K562 (cell line): Measurements from ENCODE around the gene SUSD5. TPM values are rescaled to one million over a fixed set of nuclear protein-coding genes. Genes with fewer than 3 reads are reported as not detected.

Experiments used
- ATAC-seq: fragments of 200-7000 bp; cut with Tn5 transposase; 3 replicates; pipeline ENCODE4 v1.9.1; 2020; ENCODE audit warnings: moderate library complexity
- BruUV-seq: library from RNA; stranded (reverse); fragments of 400-500 nt; replicated peaks from 2 replicates; lab custom pipeline; 2021; lab: Mats Ljungman, UMichigan
- CTCF ChIA-PET: fragments of 300-600 bp; formaldehyde crosslinking; extraction: SDS; loops from one replicate; lab custom pipeline; 2021; ENCODE audit warnings: low intra/inter-chr PET ratio; lab: Yijun Ruan, JAX
- POLR2A ChIA-PET: fragments of 300-600, 350-650 bp; sonication (Branson Sonifier 250); formaldehyde crosslinking; extraction: SDS; loops from one replicate; lab custom pipeline; 2021; ENCODE audit warnings: antibody characterized with exemption, inconsistent platforms; lab: Yijun Ruan, JAX
- DNase-seq, 4 experiments: peaks; one replicate each; pipeline versions ENCODE4 v3.0.0 to v3.0.0-alpha.2; 2011 to 2018; ENCODE audit warnings: low spot score in 3 of 4, mixed read lengths in 3 of 4; ENCODE audit errors: extremely low read depth in 1 of 4
- FAIRE-seq: peaks from 2 replicates; lab custom pipeline; 2011; peaks lifted over from hg19 to GRCh38; lab: Jason Lieb, UNC
- H2AFZ ChIP-seq: 2 replicates; pipeline ENCODE4 v1.6.0; 2011; ENCODE audit warnings: low read depth, low read length, control low read depth, inconsistent platforms
- H3K27ac ChIP-seq: fragments of 200-600 bp; 3 replicates; pipeline ENCODE4 v1.8.0; 2011; ENCODE audit warnings: low read depth, mild to moderate bottlenecking, control low read depth, inconsistent platforms, low read length, moderate library complexity, mixed read lengths; ENCODE audit errors: extremely low read depth
- H3K27me3 ChIP-seq, 2 experiments: fragments of 300-600 bp in 1 of 2; 2 replicates in 1 of 2; 3 replicates in 1 of 2; pipeline versions ENCODE4 v1.6.0 to v1.8.0; 2011; ENCODE audit warnings: inconsistent platforms in 2 of 2, low read length in 2 of 2, mild to moderate bottlenecking in 1 of 2, mixed read lengths in 1 of 2, moderate library complexity in 1 of 2; ENCODE audit not compliant: control insufficient read depth in 2 of 2, insufficient read depth in 2 of 2
- H3K36me3 ChIP-seq: fragments of 300-600 bp; 3 replicates; pipeline ENCODE4 v1.8.0; 2011; ENCODE audit warnings: mild to moderate bottlenecking, low read length, inconsistent platforms; ENCODE audit not compliant: control insufficient read depth, insufficient read depth
- H3K4me1 ChIP-seq, 2 experiments: fragments of 200-600 bp in 1 of 2; replicated peaks in 1 of 2; 2 replicates in 1 of 2; 3 replicates in 1 of 2; pipeline versions ENCODE4 v1.5.1 to v1.8.0; 2011; ENCODE audit warnings: inconsistent platforms in 2 of 2, low read length in 2 of 2, mild to moderate bottlenecking in 1 of 2, mixed read lengths in 1 of 2, moderate library complexity in 1 of 2; ENCODE audit not compliant: control insufficient read depth in 2 of 2, insufficient read depth in 2 of 2
- H3K4me2 ChIP-seq: 2 replicates; pipeline ENCODE4 v1.6.1; 2011; ENCODE audit warnings: low read length, control low read depth, inconsistent platforms, mixed read lengths; ENCODE audit not compliant: insufficient read depth
- H3K4me3 ChIP-seq: fragments of 200-600 bp; sonication (generic), shearing (Covaris generic); 2 replicates; pipeline ENCODE4 v1.5.1; 2016; ENCODE audit warnings: control low read depth, inconsistent platforms
- H3K79me2 ChIP-seq: fragments of 200-600 bp; 3 replicates; pipeline ENCODE4 v1.8.0; 2011; ENCODE audit warnings: low read length, inconsistent platforms; ENCODE audit not compliant: control insufficient read depth, insufficient read depth
- H3K9ac ChIP-seq, 2 experiments: 2 replicates each; pipeline versions ENCODE4 v1.6.0 to v1.6.1; 2011; ENCODE audit warnings: low read depth in 2 of 2, low read length in 2 of 2, control low read depth in 1 of 2, inconsistent platforms in 1 of 2, mild to moderate bottlenecking in 1 of 2, mixed read lengths in 1 of 2; ENCODE audit not compliant: insufficient read depth in 1 of 2
- H3K9me1 ChIP-seq: one replicate; pipeline ENCODE4 v1.6.0; 2011; ENCODE audit warnings: inconsistent platforms, mild to moderate bottlenecking, low read length, moderate library complexity; ENCODE audit not compliant: control insufficient read depth, insufficient read depth
- H3K9me3 ChIP-seq: replicated peaks from 2 replicates; pipeline ENCODE4 v1.5.1; 2011; ENCODE audit warnings: low read depth, low read length, inconsistent platforms; ENCODE audit not compliant: control insufficient read depth, insufficient read depth
- H4K20me1 ChIP-seq: replicated peaks from 2 replicates; pipeline ENCODE4 v1.6.1; 2011; ENCODE audit warnings: low read length, inconsistent platforms, mixed read lengths; ENCODE audit not compliant: control insufficient read depth, insufficient read depth
- BCL6 ChIP-seq: fragments of 250-450 bp; sonication (Bioruptor Pico); IDR thresholded peaks from 2 replicates; pipeline ENCODE4 v1.4.0; 2020
- CBX2 ChIP-seq: fragments of 200-600 bp; sonication (generic); IDR thresholded peaks from one replicate; pipeline ENCODE4 v1.6.1; 2012; ENCODE audit warnings: mild to moderate bottlenecking, low read length, inconsistent platforms; ENCODE audit not compliant: insufficient read depth, poor library complexity, severe bottlenecking
- CBX8 ChIP-seq: fragments of 200-600 bp; sonication (generic); IDR thresholded peaks from 2 replicates; pipeline ENCODE4 v1.6.1; 2012; ENCODE audit warnings: borderline replicate concordance, mixed run types, low read depth, mild to moderate bottlenecking, moderate library complexity, mixed read lengths, low read length, control low read depth, inconsistent platforms; ENCODE audit not compliant: poor library complexity, severe bottlenecking; ENCODE audit errors: extremely low read depth
- FOXJ3 ChIP-seq: sonication (generic); formaldehyde crosslinking; IDR thresholded peaks from 2 replicates; pipeline ENCODE4 v1.4.0; 2020; ENCODE audit warnings: mild to moderate bottlenecking, missing genetic modification reagents
- NKRF ChIP-seq: fragments of 450-650 bp; IDR thresholded peaks from 2 replicates; pipeline ENCODE4 v1.6.1; 2016; ENCODE audit warnings: borderline replicate concordance
- POLR2B ChIP-seq: fragments of 450-650 bp; IDR thresholded peaks from 2 replicates; pipeline ENCODE4 v1.6.1; 2018; ENCODE audit warnings: low read depth; ENCODE audit not compliant: partially characterized antibody
- SNAPC5 ChIP-seq: fragments of 250-450 bp; sonication (Bioruptor Pico); IDR thresholded peaks from 2 replicates; pipeline ENCODE4 v1.8.0; 2021; ENCODE audit warnings: moderate library complexity, mild to moderate bottlenecking, inconsistent platforms
- ZKSCAN8 ChIP-seq: fragments of 200-800 bp; sonication (Bioruptor generic); IDR thresholded peaks from 2 replicates; pipeline ENCODE4 v1.6.1; 2016; ENCODE audit warnings: missing genetic modification characterization, missing compliant biosample characterization
- ZNF175 ChIP-seq: fragments of 200-800 bp; sonication (Bioruptor generic); IDR thresholded peaks from 2 replicates; pipeline ENCODE4 v1.6.1; 2016; ENCODE audit warnings: low read depth, mild to moderate bottlenecking, missing genetic modification characterization, missing compliant biosample characterization
- ZNF668 ChIP-seq: fragments of 250-450 bp; sonication (Bioruptor Pico); IDR thresholded peaks from 2 replicates; pipeline ENCODE4 v1.8.0; 2022; ENCODE audit warnings: mild to moderate bottlenecking, inconsistent platforms
- WGBS: fragments of 100-300 bp; shearing (Covaris generic); methylation state at CpG from one replicate; pipeline ENCODE4 v1.1.6; 2016; ENCODE audit warnings: low coverage, mixed read lengths; ENCODE audit not compliant: insufficient coverage; ENCODE audit errors: missing lambda C conversion rate; 5-methylcytosine and 5-hydroxymethylcytosine counted together
- in situ Hi-C: fragments of 300-500 bp; cut with MboI; formaldehyde crosslinking; loops from 4 replicates; pipeline ENCODE4 v1.15.0; 2018; ENCODE audit warnings: inconsistent platforms, mixed read lengths
- intact Hi-C: fragments of 100-400 bp; cut with micrococcal nuclease; formaldehyde crosslinking; loops from 2 replicates; pipeline ENCODE4 v1.14.2; 2022
- polyA plus RNA-seq, 8 experiments: library from polyadenylated mRNA; depleted of rRNA in 4 of 8; stranded (reverse) in 5 of 8; unstranded in 3 of 8; fragments of >200 nt; fragmentation: Nextera tagmentation in 2 of 8; fragmentation: Illumina TruSeq in 1 of 8; extraction: Ambion mirVana in 2 of 8; extraction: Trizol in 1 of 8; gene quantifications; 2 replicates each; pipeline versions ENCODE4 v1.2.1 to v1.2.3, GENCODE V29; 2011 to 2014; ENCODE audit warnings: inconsistent platforms in 1 of 8, missing spikeins in 1 of 8
- total RNA-seq, 7 experiments: library from RNA; depleted of rRNA in 6 of 7; stranded (reverse); fragments of >200 nt in 6 of 7; fragmentation: Illumina TruSeq in 2 of 7; extraction: Trizol in 2 of 7; gene quantifications; 2 replicates each; pipeline versions ENCODE4 v1.2.1 to v1.2.3, GENCODE V29; 2011 to 2021; ENCODE audit warnings: low replicate concordance in 1 of 7
- TF ChIP-seq, protein P1 (sequence below), 2 experiments: fragments of 450-650 bp; IDR thresholded peaks; 2 replicates each; pipeline ENCODE4 v1.6.1; 2016; ENCODE audit warnings: mild to moderate bottlenecking in 2 of 2, borderline replicate concordance in 1 of 2, low read depth in 1 of 2, moderate library complexity in 1 of 2

SUSD5 gene
- total and polyA plus RNA-seq, 9 of the 15 experiments (the other 6 are each of a cell fraction or from before 2014, with no cell fraction given) = not detected

DNA sequence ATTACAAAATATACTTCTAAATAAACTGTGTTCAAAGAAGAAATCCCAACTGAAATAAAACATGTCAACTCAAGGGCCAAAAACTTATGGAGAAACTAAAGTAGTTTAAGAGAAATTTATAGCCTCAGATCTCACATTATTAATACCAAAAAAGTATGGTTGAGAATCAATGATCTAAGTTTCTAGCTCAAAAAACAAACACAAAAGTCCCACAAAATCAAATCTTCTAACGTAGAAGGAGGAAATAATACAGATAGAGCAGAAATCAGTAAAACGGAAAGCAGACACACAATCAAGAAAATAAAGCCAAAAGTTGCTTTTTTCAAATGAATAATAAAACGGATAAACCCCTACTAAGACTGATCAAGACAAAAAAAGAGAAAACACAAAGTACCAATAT, 2.9 kb downstream of the SUSD5 start:
- Histone ChIP-seq H3K4me1 (peaks cover 0 to 6% of the 10 kb centered on the region in 2 experiments; a peak in 1 of 5 replicates), H3K27me3 (peaks cover 27 to 44% of the 10 kb centered on the region in 2 experiments), H3K9ac (no peak overlapping the region), H3K4me2 (no peak overlapping the region), H2AFZ (no peak overlapping the region), H3K36me3 (no peaks in the 10 kb centered on the region), H4K20me1 (no peaks in the 10 kb centered on the region), H3K27ac (no peak overlapping the region), H3K79me2 (no peaks in the 10 kb centered on the region), H3K9me1 (no peaks in the 10 kb centered on the region), H3K9me3 (no peaks in the 10 kb centered on the region), H3K4me3 (no peak overlapping the region)
- no peak for FAIRE-seq
- no peak for DNase-seq
- ATAC-seq = no peak
- intact Hi-C loops (no loop called here), in situ Hi-C loops (no loop called here)
- TF ChIP-seq ZKSCAN8 (CRISPR knock-in tag) (no peak), FOXJ3 (CRISPR knock-in tag) (no peak), CBX2 (peak; percentile 95), SNAPC5 (CRISPR knock-in tag) (no peak), CBX8 (peak; percentile 84), POLR2B (no peak), ZNF668 (CRISPR knock-in tag) (no peak), BCL6 (no peak), NKRF (no peak), ZNF175 (no peak)
- TF ChIP-seq, protein P1, sequence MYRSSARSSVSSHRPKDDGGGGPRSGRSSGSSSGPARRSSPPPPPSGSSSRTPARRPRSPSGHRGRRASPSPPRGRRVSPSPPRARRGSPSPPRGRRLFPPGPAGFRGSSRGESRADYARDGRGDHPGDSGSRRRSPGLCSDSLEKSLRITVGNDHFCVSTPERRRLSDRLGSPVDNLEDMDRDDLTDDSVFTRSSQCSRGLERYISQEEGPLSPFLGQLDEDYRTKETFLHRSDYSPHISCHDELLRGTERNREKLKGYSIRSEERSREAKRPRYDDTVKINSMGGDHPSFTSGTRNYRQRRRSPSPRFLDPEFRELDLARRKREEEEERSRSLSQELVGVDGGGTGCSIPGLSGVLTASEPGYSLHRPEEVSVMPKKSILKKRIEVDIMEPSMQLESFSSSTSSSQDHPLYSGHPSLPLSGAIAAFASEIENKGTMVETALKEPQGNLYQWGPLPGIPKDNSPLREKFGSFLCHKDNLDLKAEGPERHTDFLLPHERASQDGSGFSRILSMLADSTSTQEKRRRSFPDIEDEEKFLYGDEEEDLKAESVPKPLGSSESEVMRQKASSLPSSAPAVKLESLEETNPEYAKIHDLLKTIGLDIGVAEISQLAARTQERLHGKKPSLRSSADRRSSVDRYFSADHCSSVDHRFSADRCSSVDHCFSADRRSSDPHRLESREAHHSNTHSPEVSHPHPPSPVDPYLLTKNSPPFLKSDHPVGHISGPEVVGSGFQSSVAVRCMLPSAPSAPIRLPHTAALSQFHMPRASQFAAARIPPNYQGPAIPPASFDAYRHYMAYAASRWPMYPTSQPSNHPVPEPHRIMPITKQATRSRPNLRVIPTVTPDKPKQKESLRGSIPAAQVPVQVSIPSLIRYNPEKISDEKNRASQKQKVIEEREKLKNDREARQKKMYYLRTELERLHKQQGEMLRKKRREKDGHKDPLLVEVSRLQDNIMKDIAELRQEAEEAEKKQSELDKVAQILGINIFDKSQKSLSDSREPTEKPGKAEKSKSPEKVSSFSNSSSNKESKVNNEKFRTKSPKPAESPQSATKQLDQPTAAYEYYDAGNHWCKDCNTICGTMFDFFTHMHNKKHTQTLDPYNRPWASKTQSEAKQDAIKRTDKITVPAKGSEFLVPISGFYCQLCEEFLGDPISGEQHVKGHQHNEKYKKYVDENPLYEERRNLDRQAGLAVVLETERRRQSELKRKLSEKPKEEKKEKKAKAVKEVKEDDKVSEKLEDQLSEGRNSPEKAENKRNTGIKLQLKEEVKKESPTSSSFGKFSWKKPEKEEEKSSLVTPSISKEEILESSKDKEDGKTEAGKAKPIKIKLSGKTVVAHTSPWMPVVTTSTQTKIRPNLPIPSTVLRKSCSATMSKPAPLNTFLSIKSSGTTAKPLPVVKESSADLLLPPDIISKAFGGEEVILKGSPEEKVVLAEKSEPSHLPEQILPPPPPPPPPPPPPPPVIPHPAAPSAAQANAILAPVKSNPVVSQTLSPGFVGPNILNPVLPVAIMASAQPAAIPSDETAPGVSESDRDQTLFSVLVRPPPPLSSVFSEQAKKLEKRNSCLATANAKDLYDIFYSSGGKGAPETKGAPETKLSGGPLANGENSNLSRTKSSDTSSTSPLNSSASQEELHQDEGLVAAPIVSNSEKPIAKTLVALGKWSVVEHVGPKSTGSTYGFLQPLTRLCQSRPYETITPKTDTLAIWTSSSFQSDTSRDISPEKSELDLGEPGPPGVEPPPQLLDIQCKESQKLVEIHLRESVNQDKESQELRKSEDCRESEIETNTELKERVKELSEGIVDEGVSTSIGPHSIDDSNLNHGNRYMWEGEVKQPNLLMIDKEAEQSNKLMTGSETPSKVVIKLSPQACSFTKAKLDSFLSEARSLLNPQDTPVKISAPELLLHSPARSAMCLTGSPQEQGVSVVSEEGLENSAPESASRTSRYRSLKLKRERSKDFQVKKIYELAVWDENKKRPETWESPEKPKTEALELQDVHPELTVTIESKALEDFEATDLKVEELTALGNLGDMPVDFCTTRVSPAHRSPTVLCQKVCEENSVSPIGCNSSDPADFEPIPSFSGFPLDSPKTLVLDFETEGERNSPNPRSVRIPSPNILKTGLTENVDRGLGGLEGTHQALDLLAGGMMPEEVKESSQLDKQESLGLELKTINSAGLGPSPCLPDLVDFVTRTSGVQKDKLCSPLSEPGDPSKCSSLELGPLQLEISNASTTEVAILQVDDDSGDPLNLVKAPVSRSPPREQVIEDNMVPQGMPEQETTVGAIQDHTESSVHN (IDR thresholded peaks at IDR 0.05; ENCODE audit: borderline replicate concordance in 1 of 2, low read depth in 1 of 2) = no peak
- ChIA-PET POLR2A (no interaction called here), CTCF (no interaction called here)
- 2% methylated on average over 3 of the region's 3 CpGs for WGBS
- BruUV-seq = no TSS peak
